HG03139 (cell line): Measurements from ENCODE around the gene KIF3A.
"Not testable (repeated sequence)": the region's sequence is repeated elsewhere in the genome, so short reads cannot be mapped to it uniquely, and the experiment has no call there.

Experiments
- ATAC-seq: cut with Tn5 transposase; IDR thresholded peaks from one replicate; pipeline ENCODE4 v1.9.1; 2021; ENCODE audit not compliant: unreplicated experiment

The KIF3A gene

GRCh38 chr5:132729896-132730295, 7.5 kb downstream of the KIF3A start:
- ATAC-seq = no peak

DNA sequence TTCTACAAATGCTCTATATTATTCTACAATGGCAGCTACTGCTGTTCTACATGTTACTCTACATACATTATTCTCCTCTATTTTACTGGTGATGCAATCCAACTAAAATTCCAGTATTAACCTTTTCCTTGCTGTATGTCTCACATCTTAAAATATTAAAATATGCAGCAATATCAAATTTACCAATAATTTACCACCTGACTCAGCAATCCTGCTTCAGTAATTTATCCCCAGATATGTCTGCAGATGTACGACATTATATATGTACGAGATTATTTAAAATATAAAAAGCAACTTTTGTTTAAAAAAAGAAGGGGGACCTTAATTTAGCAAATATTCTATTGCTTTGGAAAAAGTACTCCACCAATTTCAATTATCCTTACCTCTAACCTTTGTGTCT, 11.6 kb downstream of the KIF3A start:
- no peak for ATAC-seq

DNA sequence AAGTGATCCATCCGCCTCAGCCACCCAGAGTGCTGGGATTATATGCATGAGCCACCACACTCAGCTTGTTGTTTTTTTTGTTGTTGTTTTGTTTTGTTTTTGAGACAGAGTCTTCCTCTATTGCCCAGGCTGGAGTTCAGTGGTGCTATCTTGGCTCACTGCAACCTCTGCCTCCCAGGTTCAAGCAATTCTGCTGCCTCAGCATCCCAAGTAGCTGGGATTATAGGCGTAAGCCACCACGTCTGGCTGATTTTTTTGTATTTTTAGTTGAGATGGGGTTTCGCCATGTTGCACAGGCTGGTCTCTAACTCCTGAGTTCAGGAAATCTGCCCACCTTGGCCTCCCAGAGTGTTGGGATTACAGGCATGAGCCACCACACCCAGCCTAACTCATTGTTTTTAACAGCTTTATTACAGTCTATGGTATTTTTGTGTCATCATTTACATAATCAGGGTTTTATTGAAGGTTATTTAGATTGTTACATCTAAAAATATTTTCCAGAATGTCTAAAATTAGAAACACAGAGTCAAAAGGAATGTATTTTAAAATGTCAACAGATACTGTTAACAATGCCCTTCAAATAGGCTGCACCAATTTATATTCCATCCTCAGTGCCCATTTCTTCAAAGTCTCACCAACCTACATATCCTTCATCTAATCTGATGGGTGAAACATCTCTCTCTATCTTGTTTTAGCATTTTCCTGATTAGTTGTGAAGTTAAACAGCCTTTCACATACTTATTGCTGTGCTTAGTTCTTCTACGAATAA, 18.6 kb downstream of the KIF3A start:
- no peak for ATAC-seq

GRCh38 chr5:132714456-132715307, 22.7 kb downstream of the KIF3A start:
- ATAC-seq = no peak

- no peak for ATAC-seq
Observed at GRCh38 chr5:132708645-132709044, 28.7 kb downstream of the KIF3A start.

GRCh38 chr5:132704875-132705274, 32.5 kb downstream of the KIF3A start:
- ATAC-seq = no peak

GRCh38 chr5:132695956-132696355, 41.4 kb downstream of the KIF3A start:
- no peak for ATAC-seq

- ATAC-seq = no peak
Observed at GRCh38 chr5:132692632-132692967, 44.7 kb downstream of the KIF3A start.

DNA sequence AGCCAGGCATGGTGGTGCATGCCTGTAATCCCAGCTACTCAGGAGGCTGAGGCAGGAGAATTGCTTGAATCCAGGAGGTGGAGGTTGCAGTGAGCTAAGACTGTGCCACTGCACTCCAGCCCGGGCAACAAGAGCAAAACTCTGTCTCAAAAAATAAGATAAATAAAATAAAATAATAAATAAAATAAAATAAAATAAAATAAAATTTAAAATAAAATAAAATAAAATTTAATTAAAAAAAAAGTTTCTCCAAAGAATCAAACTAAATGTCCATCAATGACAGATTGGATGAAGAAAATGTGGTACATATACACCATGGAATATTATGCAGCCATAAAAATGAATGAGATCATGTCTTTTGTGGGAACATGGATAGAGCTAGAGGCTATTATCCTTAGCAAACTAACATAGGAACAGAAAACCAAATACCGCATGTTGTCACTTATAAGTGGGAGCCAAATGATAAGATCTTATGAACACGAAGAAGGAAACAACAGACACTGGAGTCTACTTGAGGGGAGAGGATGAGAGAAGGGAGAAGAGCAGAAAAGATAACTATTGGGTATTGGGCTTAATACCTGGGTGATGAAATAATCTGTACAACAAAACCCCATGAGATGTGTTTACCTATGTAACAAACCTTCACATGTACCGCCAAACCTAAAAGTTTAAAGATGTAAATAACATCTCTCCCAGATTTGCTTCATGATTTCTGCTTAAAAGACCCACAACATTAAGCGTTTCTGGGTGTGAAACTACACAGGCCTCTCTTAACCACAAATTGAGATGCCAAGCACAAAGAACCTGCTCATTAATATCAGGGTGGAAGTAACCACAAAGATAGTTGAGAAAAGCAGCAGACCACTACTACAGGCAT, 45.4 kb downstream of the KIF3A start:
- ATAC-seq = not testable (repeated sequence)

DNA sequence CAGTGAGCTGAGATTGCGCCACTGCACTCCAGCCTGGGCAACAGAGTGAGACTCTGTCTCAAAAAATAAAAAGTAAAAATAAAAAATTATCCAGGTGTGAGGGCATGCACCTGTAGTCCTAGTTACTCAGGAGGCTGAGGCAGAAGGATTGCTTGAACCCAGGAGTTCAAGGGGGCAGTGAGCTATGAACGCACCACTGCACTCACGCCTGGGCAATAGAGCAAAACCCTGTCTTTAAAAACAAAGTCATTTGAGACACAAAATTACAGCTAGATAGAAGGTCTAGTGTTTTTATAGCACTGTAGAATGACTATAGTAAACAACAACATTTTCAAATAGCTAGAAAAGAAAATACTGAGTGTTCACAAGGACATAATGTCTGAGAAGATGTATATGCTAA, 47.2 kb downstream of the KIF3A start:
- ATAC-seq = no peak

DNA sequence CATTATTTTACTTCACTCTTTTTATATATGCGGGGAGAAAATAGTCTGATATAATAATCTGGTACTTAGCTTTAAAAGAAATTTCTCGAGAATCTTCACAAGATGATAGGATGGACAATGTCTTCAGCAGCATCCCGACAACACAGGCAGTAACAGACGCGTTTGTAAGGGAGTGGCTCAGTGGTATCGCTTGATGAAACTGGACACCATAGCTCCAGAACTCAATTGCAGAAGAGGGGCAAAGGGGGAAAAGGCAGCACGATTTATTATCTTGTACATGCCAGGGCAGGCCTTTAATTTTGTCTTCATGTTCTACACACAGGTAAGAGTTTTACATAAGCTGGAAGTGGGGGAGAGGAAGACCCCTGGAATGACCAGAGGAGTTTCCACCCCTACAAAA, 47.8 kb downstream of the KIF3A start:
- ATAC-seq = no peak

- ATAC-seq = peak; percentile 47
Observed at GRCh38 chr5:132688536-132689339, 48.6 kb downstream of the KIF3A start.

- no peak for ATAC-seq
Observed at GRCh38 chr5:132687995-132688394, 49.4 kb downstream of the KIF3A start.

DNA sequence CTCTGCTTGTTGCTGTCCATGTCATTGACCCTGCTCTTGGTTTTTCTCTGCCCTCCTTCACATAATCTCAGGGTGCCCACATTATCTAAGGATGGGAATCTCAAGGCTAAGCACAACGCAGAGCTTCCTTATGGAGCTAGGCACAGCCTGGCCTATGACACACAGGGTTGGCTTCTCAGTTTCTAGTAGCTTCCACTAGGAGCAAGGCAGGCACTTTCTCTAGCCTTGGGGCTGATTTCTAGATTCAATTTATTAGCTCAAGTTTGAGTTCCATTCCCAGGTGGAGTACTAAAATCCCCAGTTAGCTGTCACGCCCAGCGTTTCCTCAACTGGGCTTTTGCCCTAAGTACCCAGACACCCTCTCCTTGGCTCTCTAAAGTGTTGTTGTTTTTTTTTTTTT, 51.2 kb downstream of the KIF3A start:
- ATAC-seq = no peak

GRCh38 chr5:132684922-132685720, 52.2 kb downstream of the KIF3A start:
- ATAC-seq = no peak

DNA sequence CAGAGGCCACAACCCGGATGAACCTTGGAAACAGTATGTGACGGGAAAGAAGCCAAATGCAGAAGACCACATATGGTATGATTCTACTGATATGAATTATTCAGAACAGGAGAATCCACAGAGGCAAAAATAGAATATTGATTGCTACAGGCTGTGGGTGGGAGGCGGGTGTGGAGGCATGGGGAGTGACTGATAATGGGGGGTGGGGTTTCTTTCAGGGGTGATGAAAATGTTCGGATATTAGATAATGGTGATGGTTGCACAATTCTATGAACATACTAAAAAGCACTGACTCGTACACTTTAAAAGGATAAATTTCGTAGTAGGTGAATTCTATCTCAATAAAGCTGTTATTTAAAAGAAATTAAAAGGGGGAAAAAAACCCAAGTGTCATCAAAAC, 52.9 kb downstream of the KIF3A start:
- ATAC-seq = no peak

DNA sequence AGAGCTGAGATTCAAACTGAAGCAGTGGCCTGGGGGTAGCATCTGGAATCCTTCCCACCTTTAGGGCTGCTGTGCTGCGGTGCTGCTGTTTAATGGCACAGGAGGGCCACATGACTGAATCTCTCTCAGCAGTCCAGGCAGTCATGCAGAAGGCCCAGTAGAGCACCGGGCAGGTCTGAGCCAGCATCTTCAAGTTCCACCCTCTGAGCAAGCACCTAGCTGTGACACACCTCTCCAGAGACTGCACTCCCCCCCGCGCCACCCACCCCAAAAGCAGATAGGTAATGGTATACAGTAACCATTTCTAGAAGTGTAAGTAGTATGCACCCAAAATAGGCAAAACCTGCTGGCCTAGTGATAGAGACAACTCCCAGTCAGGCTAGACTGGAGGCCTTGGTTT, 55.4 kb downstream of the KIF3A start:
- ATAC-seq = no peak

DNA sequence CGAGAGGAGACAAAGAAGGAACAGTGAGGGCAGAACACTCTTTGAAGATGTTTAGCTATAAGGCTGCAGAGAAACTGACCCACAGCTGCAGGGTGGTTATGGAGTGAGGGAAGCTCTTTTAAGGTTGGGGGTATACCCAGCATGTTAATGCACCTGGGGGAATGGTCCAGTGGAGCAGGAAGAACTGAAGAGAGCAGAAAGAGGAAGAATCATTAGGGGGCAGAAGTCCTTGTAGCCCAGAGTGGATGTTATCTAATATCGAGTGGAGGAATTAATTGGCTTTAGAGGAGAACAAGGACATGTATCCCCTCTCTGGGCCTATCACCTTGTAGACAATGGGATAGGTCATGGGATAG, 55.9 kb downstream of the KIF3A start:
- no peak for ATAC-seq

GRCh38 chr5:132680780-132681475, 56.4 kb downstream of the KIF3A start:
- no peak for ATAC-seq
